Adrenal gland (tissue), 12 donors: ENCODE data around the gene SP3. TPM values are rescaled to one million over a fixed set of nuclear protein-coding genes. Genes with fewer than 3 reads are reported as not detected.

Experiments
- DNase-seq, 7 donors: peaks; one replicate each; pipeline ENCODE4 v3.0.0-alpha.2; 2019 to 2020
- H3K27ac ChIP-seq, 5 donors: fragments of 200-600 bp; sonication (generic) in 4 of 5; 1 replicate in 3 of 5; 2 replicates in 2 of 5; pipeline versions ENCODE4 v1.5.1 to v1.8.0; 2016 to 2020; ENCODE audit warnings: mild to moderate bottlenecking in 1 of 5
- H3K27me3 ChIP-seq: fragments of 200-600 bp; 2 replicates; pipeline ENCODE4 v1.8.0; 2021
- H3K36me3 ChIP-seq, 2 donors: fragments of 200-600 bp; replicated peaks in 1 of 2; 1 replicate in 1 of 2; 2 replicates in 1 of 2; pipeline versions ENCODE4 v1.5.1 to v1.8.0; 2018 to 2022
- H3K4me1 ChIP-seq, 2 donors: fragments of 200-600 bp; replicated peaks in 1 of 2; 1 replicate in 1 of 2; 2 replicates in 1 of 2; pipeline versions ENCODE4 v1.5.1 to v1.8.0; 2018 to 2021
- H3K4me3 ChIP-seq, 4 donors: fragments of 200-600 bp; sonication (generic) in 3 of 4; one replicate each; pipeline ENCODE4 v1.5.1; 2016 to 2018
- H3K9me3 ChIP-seq, 3 donors: fragments of 200-600 bp; sonication (generic) in 1 of 3; replicated peaks in 1 of 3; 1 replicate in 2 of 3; 2 replicates in 1 of 3; pipeline versions ENCODE4 v1.5.1 to v1.8.0; 2016 to 2021
- CTCF ChIP-seq, 6 experiments: fragments of 450-650 bp in 4 of 6; fragments of 200-600 bp in 2 of 6; sonication (generic) in 1 of 6; IDR thresholded peaks; 1 replicate in 5 of 6; 2 replicates in 1 of 6; pipeline versions ENCODE4 v1.5.1 to v1.8.0; 2016 to 2021; ENCODE audit warnings: antibody characterized with exemption in 6 of 6, mild to moderate bottlenecking in 2 of 6, moderate library complexity in 1 of 6
- POLR2A ChIP-seq, 2 donors: fragments of 450-650 bp; IDR thresholded peaks; one replicate each; pipeline ENCODE4 v1.6.1; 2017; ENCODE audit warnings: antibody characterized with exemption in 2 of 2, mild to moderate bottlenecking in 2 of 2, moderate library complexity in 1 of 2
- WGBS, 4 donors: extraction: QIAGEN DNeasy Blood & Tissue Kit in 2 of 4; methylation state at CpG; one replicate each; pipeline versions ENCODE4 v1.1.5 to v1.1.7; 2013 to 2017; 5-methylcytosine and 5-hydroxymethylcytosine counted together
- intact Hi-C, 2 donors: fragments of 100-400 bp; cut with DNase I; formaldehyde crosslinking; loops; one replicate each; pipeline versions ENCODE4 v1.14.1 to v1.15.0; 2022 to 2023
- polyA plus RNA-seq, 3 donors: library from polyadenylated mRNA; stranded (reverse); fragments of 200-250 nt in 2 of 3; fragments of 350-450 nt in 1 of 3; fragmentation: Illumina TruSeq in 1 of 3; extraction: RNeasy Lipid Tissue Mini Kit (QIAGEN cat#74804) in 1 of 3; gene quantifications; one replicate each; pipeline ENCODE4 v1.2.3, GENCODE V29; 2013 to 2014
- total RNA-seq, 9 donors: library from RNA; depleted of rRNA in 4 of 9; stranded (reverse); fragments of >200 nt in 4 of 9; fragments of 120-200 nt in 1 of 9; fragmentation: NEBNext Ultra II Directional in 1 of 9; extraction: Animal tissue kit (Norgen Biotek cat#: 25700) in 1 of 9; gene quantifications; one replicate each; pipeline versions ENCODE4 v1.1.0 to v1.2.4, GENCODE V29; 2013 to 2023
- donor health status: healthy with polysubstance abuse.
- donor health status: Bipolar disorder and iron deficiency.
- donor health status: DM: yes; HTN: yes; CAD: no.
- donor health status: DM: no; HTN: no; CAD: no.
- donor health status: DM: no; HTN: no; CAD: no.
- donor health status: DM: yes; HTN: yes; CAD: no.

SP3 gene
- total and polyA plus RNA-seq, 12 donors, result 8.9 to 118 (median 54.4) TPM

GRCh38 chr2:173999724-174000123, 34.6 kb upstream of the SP3 start:
- Histone ChIP-seq H3K36me3 (no peaks in the 10 kb centered on the region), H3K4me1 (no peaks in the 10 kb centered on the region), H3K27ac (no peak overlapping the region), H3K4me3 (no peak overlapping the region), H3K9me3 (no peaks in the 10 kb centered on the region), H3K27me3 (no peaks in the 10 kb centered on the region)
- no peak for DNase-seq
- 72 to 92% (median 88%) methylated on average over 2 of the region's 2 CpGs for WGBS, 4 donors
- TF ChIP-seq CTCF (IDR thresholded peaks at IDR 0.05) (no peak), POLR2A (IDR thresholded peaks at IDR 0.05) (no peak)
- intact Hi-C loops, result no loop called here

GRCh38 chr2:173999272-173999671, 34.1 kb upstream of the SP3 start:
- no peak for TF ChIP-seq POLR2A (IDR thresholded peaks at IDR 0.05)
- no peak for TF ChIP-seq CTCF (IDR thresholded peaks at IDR 0.05)
- H3K27ac ChIP-seq, result no peak overlapping the region

GRCh38 chr2:173998386-173998785, 33.2 kb upstream of the SP3 start:
- no peak overlapping the region for H3K4me3 ChIP-seq
- TF ChIP-seq POLR2A (IDR thresholded peaks at IDR 0.05) (no peak), CTCF (IDR thresholded peaks at IDR 0.05) (no peak)
- H3K36me3 ChIP-seq, result no peaks in the 10 kb centered on the region
- H3K27me3 ChIP-seq, result no peaks in the 10 kb centered on the region
- DNase-seq, result peak in 4 of 7 donors; percentile 22 to 38 (median 27)
- H3K27ac ChIP-seq, result peak overlapping the region in 2 of 5 donors; percentile 39 to 74
- intact Hi-C loops, result no loop called here
- H3K4me1 ChIP-seq, result no peaks in the 10 kb centered on the region
- no peaks in the 10 kb centered on the region for H3K9me3 ChIP-seq
- WGBS, 4 donors, result 50 to 59% (median 54%) methylated on average over 7 of the region's 7 CpGs

More at GRCh38 chr2:173999272-173999671, 34.1 kb upstream of the SP3 start:
- no peaks in the 10 kb centered on the region for H3K4me1 ChIP-seq
- H3K27me3 ChIP-seq, result no peaks in the 10 kb centered on the region
- no peak overlapping the region for H3K4me3 ChIP-seq
- H3K9me3 ChIP-seq, result no peaks in the 10 kb centered on the region
- WGBS, 4 donors, result 77 to 91% (median 85%) methylated on average over 5 to 6 of the region's 6 CpGs
- H3K36me3 ChIP-seq, result no peaks in the 10 kb centered on the region
- intact Hi-C loops, result no loop called here
- no peak for DNase-seq

GRCh38 chr2:173997753-173998152, 32.6 kb upstream of the SP3 start:
- peak overlapping the region in 2 of 5 donors; percentile 39 to 74 for H3K27ac ChIP-seq
- no peaks in the 10 kb centered on the region for H3K36me3 ChIP-seq
- WGBS, 4 donors, result 62 to 71% (median 68%) methylated on average over 2 of the region's 2 CpGs
- TF ChIP-seq CTCF (IDR thresholded peaks at IDR 0.05), result no peak
- TF ChIP-seq POLR2A (IDR thresholded peaks at IDR 0.05), result no peak
- intact Hi-C loops, result no loop called here
- H3K4me1 ChIP-seq, result no peaks in the 10 kb centered on the region
- H3K4me3 ChIP-seq, result no peak overlapping the region
- no peak for DNase-seq
- no peaks in the 10 kb centered on the region for H3K9me3 ChIP-seq
- H3K27me3 ChIP-seq, result no peaks in the 10 kb centered on the region
